Measurements from ENCODE around the gene TBC1D10A.

Gene TBC1D10A

GRCh38 chr22:30326706-30327362 is at the start of gene TBC1D10A:
TSS of gene TBC1D10A (minus strand) at chr22:30326941. CDS start at chr22:30326881, 60 bp downstream.
- TF ChIP-seq CTCF (IDR thresholded peaks at IDR 0.05; ENCODE audit: low read depth, low read length) = no peak

GRCh38 chr22:30375312-30375849 is 48.6 kb upstream of the TBC1D10A start:
- TF ChIP-seq CTCF (IDR thresholded peaks at IDR 0.05; ENCODE audit: low read depth, low read length) = no peak
- DNase-seq (ENCODE audit: extremely low read depth, low read depth) = no peak

More at GRCh38 chr22:30326706-30327362, at the start of gene TBC1D10A:
- DNase-seq (ENCODE audit: extremely low read depth, low read depth) = peak; percentile 74

- TF ChIP-seq CTCF (IDR thresholded peaks at IDR 0.05; ENCODE audit: low read depth, low read length) = no peak
- no peak for DNase-seq (ENCODE audit: extremely low read depth, low read depth)
Measured at GRCh38 chr22:30373331-30374325, 46.9 kb upstream of the TBC1D10A start.

- TF ChIP-seq CTCF (IDR thresholded peaks at IDR 0.05; ENCODE audit: low read depth, low read length) = no peak
- DNase-seq (ENCODE audit: extremely low read depth, low read depth) = no peak
Measured at GRCh38 chr22:30372915-30373314, 46.2 kb upstream of the TBC1D10A start.

- TF ChIP-seq CTCF (IDR thresholded peaks at IDR 0.05; ENCODE audit: low read depth, low read length) = no peak
- no peak for DNase-seq (ENCODE audit: extremely low read depth, low read depth)
Measured at GRCh38 chr22:30371981-30372380, 45.2 kb upstream of the TBC1D10A start.

GRCh38 chr22:30371321-30371720 is 44.6 kb upstream of the TBC1D10A start:
- DNase-seq (ENCODE audit: extremely low read depth, low read depth) = no peak
- no peak for TF ChIP-seq CTCF (IDR thresholded peaks at IDR 0.05; ENCODE audit: low read depth, low read length)

All from AG09319 (cell line).